HL-60 (cell line): ENCODE measurements around the gene LEMD3.

Experiments
- DNase-seq, 2 experiments: peaks; one replicate each; pipeline ENCODE4 v3.0.0-alpha.2; 2010 to 2020; ENCODE audit warnings: low read depth in 1 of 2, low spot score in 1 of 2
- H3K27ac ChIP-seq: fragments of 250-450 bp; sonication (Bioruptor Pico); replicated peaks from 2 replicates; pipeline ENCODE4 v1.5.1; 2020; ENCODE audit warnings: mild to moderate bottlenecking, moderate library complexity
- H3K27me3 ChIP-seq: fragments of 250-450 bp; sonication (Bioruptor Pico); 2 replicates; pipeline ENCODE4 v1.5.1; 2021; ENCODE audit warnings: mild to moderate bottlenecking, moderate library complexity; ENCODE audit not compliant: insufficient read depth, poor library complexity, severe bottlenecking
- H3K4me3 ChIP-seq: replicated peaks from 2 replicates; pipeline ENCODE4 v1.5.1; 2011; ENCODE audit warnings: mild to moderate bottlenecking, control low read depth, low read length; ENCODE audit not compliant: insufficient read depth
- CTCF ChIP-seq: IDR thresholded peaks from one replicate; pipeline ENCODE4 v1.5.1; 2011; ENCODE audit warnings: low read length, control low read depth, inconsistent platforms; ENCODE audit not compliant: insufficient read depth
- GABPA ChIP-seq: IDR thresholded peaks from 2 replicates; pipeline ENCODE4 v1.6.1; 2012; ENCODE audit warnings: low read depth
- POLR2AphosphoS5 ChIP-seq: IDR thresholded peaks from 2 replicates; pipeline ENCODE4 v1.6.1; 2012; ENCODE audit warnings: low read depth
- SPI1 ChIP-seq: IDR thresholded peaks from 2 replicates; pipeline ENCODE4 v1.6.1; 2012; ENCODE audit warnings: low read depth, mild to moderate bottlenecking, borderline replicate concordance
- TF ChIP-seq, protein P1 (sequence below): IDR thresholded peaks from 2 replicates; pipeline ENCODE4 v1.6.1; 2012; ENCODE audit warnings: low read depth; ENCODE audit not compliant: insufficient replicate concordance

The LEMD3 gene

DNA sequence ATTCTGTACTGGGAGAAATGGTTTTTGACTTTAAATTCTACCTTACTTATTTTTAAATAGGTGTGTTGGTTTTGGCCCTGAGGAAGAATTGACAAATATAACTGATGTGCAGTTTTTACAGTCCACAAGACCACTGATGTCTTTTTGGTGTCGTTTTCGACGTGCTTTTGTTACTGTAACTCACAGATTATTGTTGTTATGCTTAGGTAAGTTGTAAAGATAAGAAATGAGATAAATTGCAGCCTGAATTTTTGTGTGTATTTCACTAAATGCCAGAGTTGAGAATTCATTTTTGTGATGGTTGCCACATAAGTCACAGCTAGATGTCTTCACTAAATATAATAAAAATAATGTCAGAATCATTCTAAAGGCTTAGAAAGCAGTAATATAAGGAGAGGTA is 69.2 kb downstream of the LEMD3 start:
- DNase-seq: no peak
- Histone ChIP-seq H3K4me3 (no peak overlapping the region), H3K27ac (no peak overlapping the region), H3K27me3 (no peaks in the 10 kb centered on the region)
- TF ChIP-seq SPI1: no peak
- TF ChIP-seq, protein P1, sequence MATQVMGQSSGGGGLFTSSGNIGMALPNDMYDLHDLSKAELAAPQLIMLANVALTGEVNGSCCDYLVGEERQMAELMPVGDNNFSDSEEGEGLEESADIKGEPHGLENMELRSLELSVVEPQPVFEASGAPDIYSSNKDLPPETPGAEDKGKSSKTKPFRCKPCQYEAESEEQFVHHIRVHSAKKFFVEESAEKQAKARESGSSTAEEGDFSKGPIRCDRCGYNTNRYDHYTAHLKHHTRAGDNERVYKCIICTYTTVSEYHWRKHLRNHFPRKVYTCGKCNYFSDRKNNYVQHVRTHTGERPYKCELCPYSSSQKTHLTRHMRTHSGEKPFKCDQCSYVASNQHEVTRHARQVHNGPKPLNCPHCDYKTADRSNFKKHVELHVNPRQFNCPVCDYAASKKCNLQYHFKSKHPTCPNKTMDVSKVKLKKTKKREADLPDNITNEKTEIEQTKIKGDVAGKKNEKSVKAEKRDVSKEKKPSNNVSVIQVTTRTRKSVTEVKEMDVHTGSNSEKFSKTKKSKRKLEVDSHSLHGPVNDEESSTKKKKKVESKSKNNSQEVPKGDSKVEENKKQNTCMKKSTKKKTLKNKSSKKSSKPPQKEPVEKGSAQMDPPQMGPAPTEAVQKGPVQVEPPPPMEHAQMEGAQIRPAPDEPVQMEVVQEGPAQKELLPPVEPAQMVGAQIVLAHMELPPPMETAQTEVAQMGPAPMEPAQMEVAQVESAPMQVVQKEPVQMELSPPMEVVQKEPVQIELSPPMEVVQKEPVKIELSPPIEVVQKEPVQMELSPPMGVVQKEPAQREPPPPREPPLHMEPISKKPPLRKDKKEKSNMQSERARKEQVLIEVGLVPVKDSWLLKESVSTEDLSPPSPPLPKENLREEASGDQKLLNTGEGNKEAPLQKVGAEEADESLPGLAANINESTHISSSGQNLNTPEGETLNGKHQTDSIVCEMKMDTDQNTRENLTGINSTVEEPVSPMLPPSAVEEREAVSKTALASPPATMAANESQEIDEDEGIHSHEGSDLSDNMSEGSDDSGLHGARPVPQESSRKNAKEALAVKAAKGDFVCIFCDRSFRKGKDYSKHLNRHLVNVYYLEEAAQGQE: no peak
- no peak for TF ChIP-seq GABPA
- no peak for TF ChIP-seq POLR2AphosphoS5
- TF ChIP-seq CTCF: no peak

GRCh38 chr12:65248656-65249633 is 79.6 kb downstream of the LEMD3 start:
- no peak for TF ChIP-seq GABPA
- no peak for TF ChIP-seq POLR2AphosphoS5
- TF ChIP-seq, protein P1: no peak
- TF ChIP-seq CTCF: no peak
- TF ChIP-seq SPI1: no peak
- no peak overlapping the region for H3K4me3 ChIP-seq
- no peak overlapping the region for H3K27ac ChIP-seq
- DNase-seq: no peak
- H3K27me3 ChIP-seq: no peaks in the 10 kb centered on the region

GRCh38 chr12:65252515-65252914 is 83.1 kb downstream of the LEMD3 start:
- no peak overlapping the region for H3K27ac ChIP-seq
- H3K27me3 ChIP-seq: no peaks in the 10 kb centered on the region
- TF ChIP-seq SPI1: no peak
- no peak overlapping the region for H3K4me3 ChIP-seq
- no peak for DNase-seq

- no peak for DNase-seq
- TF ChIP-seq CTCF: no peak
- no peak for TF ChIP-seq POLR2AphosphoS5
- no peak for TF ChIP-seq GABPA
- TF ChIP-seq, protein P1: no peak
- no peak for TF ChIP-seq SPI1
These were observed 88.6 kb downstream of the LEMD3 start for GRCh38 chr12:65257986-65258385.

More at GRCh38 chr12:65257986-65258385, 88.6 kb downstream of the LEMD3 start:
- no peaks in the 10 kb centered on the region for H3K27me3 ChIP-seq
- no peak overlapping the region for H3K27ac ChIP-seq
- H3K4me3 ChIP-seq: no peak overlapping the region
